Fibroblast of gingiva (primary cell): ENCODE data around the gene OR6C1.
"Not testable (repeated sequence)": the region's sequence is repeated elsewhere in the genome, so short reads cannot be mapped to it uniquely, and the experiment has no call there.

Source experiments
- DNase-seq: peaks from one replicate; pipeline ENCODE4 v3.0.0-alpha.2; 2011; ENCODE audit warnings: low read depth

The OR6C1 gene

DNA sequence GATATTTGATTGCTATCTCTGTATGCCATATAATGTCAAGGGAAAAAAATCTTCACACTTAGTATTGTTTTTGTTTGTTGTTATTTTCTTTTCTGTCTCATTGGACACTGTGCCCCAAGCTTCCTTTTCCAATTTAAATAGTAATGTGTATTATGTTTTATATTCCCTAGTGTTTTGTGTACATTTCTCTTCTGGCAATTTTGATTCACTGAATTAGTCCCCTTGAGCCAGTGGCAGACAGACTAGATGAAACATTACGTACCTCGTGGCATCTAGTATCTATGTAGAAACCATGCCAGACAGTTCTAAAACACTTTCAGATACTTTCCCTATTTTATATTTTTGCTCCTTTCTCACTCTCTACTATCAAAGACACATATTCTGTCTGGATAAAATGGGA is at the start of gene OR6C1:
TSS of gene OR6C1 (plus strand) at position 301 of the 400 bp plus-strand sequence. CDS start 6,257 bp downstream, outside the sequence.
- DNase-seq, result no peak

DNA sequence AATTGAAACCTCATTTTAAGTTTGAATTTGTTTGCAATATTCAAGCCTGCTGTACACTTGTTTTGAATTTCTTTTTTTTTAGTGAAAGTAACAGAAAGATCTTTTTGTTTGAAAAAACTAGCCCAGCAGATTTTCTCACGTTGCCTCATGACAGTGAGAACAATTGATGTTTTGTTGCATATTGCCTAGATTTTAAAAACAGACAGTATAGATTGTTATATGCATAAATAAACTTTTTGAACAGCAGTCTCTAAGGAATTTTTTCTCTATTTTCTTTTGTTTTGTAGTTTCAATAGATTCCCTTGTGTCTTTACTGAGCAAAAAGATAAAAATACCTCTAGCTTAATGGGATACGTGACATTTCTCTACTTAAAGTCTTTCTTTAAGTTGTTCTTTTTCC is 33.2 kb upstream of the OR6C1 start:
- no peak for DNase-seq

DNA sequence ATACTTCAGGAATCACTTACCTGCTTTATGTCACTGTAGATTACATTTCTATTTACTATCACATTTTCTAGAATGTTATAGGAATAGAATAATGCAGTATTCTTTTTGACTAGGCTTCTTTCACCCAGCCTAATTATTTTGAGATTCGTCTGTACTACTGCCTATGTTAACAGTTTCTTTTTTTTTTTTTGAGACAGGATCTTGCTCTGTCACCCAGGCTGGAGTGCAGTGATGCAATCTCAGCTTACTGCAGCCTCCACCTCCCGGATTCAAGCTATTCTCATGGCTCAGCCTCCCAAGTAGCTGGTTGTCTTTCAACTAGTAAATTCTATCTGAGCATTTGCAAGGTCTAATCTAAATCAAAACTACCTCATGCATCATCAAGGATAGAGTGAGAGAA is 24.1 kb upstream of the OR6C1 start:
- DNase-seq, result no peak

DNA sequence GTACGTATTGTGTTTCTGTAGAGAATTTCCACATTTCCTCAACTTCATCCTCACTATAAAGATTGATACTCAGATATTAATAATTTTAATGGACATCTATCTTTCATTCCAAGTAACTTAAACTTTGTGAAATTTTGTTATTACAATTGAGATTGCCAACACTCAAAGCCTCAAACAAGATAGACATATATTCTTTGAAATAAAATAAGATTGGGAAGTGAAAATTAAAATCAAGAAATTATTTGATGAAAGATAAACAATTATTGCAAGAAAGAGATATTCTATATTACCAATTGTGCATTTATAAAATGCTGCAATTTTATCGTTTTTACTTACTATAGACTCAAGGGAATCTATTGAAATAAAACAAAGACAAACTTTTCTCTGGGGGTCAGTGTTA is 17.7 kb upstream of the OR6C1 start, which contains the start of gene OR6C6:
TSS of gene OR6C6 (minus strand) at position 101 of the 400 bp plus-strand sequence. CDS start 1,337 bp downstream, outside the sequence.
- no peak for DNase-seq

DNA sequence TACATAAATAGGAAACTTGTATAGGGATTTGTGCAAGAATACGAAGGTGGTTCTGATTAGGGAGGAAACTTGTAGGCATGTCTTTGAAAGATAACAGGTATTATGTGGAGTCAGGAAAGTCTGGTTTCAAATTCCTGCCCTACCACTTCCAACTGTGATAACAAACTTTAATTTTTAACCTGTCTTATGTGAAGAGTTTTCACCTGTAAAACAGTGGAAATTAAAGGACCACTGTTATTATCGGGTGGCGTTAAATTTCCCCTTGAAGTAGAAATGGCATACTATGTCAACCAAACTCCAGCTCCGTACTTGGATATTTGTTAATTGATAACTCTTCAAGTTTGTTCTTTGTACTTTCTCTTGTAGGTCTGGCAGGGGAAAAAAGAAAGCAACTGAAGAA is 6.1 kb downstream of the OR6C1 start:
- DNase-seq, result no peak

DNA sequence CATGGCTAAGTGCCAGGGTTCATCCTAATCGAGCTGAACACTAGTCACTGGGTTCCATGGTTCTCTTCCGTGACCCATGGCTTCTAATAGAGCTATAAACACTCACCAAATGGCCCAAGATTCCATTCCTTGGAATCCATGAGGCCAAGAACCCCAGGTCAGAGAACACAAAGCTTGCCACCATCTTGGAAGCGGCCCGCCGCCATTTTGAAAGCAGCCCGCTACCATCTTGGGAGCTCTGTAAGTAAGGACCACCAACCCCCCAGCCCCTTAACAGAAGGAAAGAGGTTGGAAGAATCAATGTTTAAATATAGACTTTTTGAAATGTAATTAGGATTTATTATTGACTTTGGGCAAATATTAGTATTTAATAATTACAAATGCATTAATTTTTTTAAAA is 11.7 kb downstream of the OR6C1 start:
- DNase-seq, result not testable (repeated sequence)

DNA sequence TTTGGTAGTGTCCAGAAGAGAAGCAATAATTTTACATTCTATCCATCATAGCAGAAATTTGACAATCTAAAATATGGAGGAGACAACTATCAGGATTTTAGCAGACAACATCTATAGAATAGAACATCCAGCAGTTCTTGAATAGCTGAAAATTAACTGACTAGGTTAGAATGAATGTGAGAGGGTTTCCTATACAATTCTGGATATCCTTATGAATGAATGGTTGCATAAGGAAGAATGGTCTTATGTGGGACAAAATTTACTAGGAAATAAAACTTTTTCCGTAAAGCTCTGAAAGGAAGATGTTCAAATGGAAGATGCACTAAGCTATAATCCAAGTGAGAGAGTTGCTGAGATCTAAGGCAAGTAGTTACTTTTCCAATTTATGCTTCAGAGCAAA is 16.3 kb downstream of the OR6C1 start, which contains the start of gene OR6C3:
TSS of gene OR6C3 (plus strand) at position 301 of the 400 bp plus-strand sequence. CDS start 955 bp downstream, outside the sequence.
- no peak for DNase-seq

DNA sequence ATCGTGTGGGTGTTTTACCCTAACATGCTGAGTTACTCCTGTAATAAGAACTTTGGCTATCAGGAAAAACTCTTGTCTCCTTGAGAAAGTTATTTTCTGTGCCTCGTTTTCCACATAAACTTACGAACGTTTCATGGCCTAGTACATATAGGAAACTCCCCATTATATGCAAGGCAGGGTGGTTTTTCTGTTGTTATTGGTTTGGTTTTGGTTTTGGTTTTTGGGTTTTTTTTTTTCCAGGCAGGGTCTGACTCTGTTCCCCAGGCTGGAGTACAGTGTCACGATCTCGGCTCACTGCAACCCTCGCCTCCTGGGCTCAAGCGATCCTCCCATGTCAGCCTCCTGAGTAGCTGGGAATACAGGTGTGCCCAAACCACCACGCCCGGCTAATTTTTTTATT is 21.9 kb downstream of the OR6C1 start:
- DNase-seq, result no peak

DNA sequence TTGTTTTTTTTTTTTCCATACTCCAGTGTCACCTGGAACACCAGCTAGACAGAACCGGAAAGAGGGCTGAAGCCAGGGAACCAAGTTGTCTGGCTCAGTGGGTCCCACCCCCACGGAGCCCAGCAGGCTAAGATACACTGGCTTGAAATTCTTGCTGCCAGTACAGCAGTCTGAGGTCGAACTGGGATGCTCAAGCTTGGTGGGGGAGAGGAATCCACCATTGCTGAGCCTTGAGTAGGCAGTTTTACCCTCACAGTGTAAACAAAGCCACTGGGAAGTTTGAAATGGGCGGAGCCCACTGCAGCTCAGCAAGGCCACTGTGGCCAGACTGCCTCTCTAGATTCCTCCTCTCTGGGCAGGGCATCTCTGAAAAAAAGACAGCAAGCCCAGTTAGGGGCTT is 41.2 kb downstream of the OR6C1 start:
- DNase-seq, result not testable (repeated sequence)

DNA sequence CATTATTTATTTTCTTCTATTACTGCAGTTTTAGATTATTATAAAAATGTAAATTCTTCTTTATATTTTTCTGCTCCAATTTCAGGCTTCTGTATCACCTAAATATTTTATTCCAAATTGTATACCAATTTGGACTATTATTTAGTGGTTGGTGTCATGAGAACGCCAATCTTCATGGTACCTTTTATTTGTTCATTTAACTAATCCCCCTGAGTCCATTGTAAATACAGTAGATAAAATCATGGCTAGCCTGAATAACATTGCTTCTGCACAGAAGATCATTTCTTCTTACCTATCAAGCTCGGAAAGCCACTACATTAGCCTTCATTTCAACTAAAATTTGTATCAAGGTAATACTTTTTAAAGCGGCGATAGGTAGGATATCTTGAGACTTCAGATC is 48.5 kb downstream of the OR6C1 start, which contains the start of gene OR6C75:
TSS of gene OR6C75 (plus strand) at position 301 of the 400 bp plus-strand sequence. CDS start 2,136 bp downstream, outside the sequence.
- no peak for DNase-seq

DNA sequence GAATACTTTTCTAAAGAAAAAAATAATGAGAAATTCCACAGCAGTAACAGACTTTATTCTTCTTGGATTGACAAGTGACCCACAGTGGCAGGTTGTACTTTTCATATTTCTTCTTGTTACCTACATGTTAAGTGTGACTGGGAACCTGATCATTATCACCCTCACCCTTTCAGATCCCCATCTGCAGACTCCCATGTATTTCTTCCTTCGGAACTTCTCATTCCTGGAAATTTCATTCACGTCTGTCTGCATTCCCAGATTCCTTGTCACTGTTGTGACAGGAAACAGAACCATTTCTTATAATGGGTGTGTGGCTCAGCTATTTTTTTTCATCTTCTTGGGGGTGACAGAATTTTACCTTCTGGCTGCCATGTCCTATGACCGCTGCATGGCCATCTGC is 50.9 kb downstream of the OR6C1 start:
- no peak for DNase-seq
